Nephron progenitor cell (in vitro differentiated cells): Measurements from ENCODE around the gene DPF3.

Experiments
- DNase-seq: peaks from one replicate; pipeline ENCODE4 v3.0.0; 2021
- H3K27ac Mint-ChIP-seq: 2 replicates; pipeline ENCODE4 v1.8.0; 2021; ENCODE audit warnings: mild to moderate bottlenecking, moderate library complexity, mixed read lengths
- H3K27me3 Mint-ChIP-seq: 2 replicates; pipeline ENCODE4 v1.8.0; 2021; ENCODE audit warnings: mild to moderate bottlenecking, low read depth, mixed read lengths; ENCODE audit not compliant: poor library complexity
- H3K36me3 Mint-ChIP-seq: 2 replicates; pipeline ENCODE4 v1.8.0; 2021; ENCODE audit warnings: low read depth, mixed read lengths
- H3K4me1 Mint-ChIP-seq: 2 replicates; pipeline ENCODE4 v1.8.0; 2021; ENCODE audit warnings: mixed read lengths
- H3K4me3 Mint-ChIP-seq: 2 replicates; pipeline ENCODE4 v1.8.0; 2021; ENCODE audit warnings: mild to moderate bottlenecking, moderate library complexity, mixed read lengths
- H3K9me3 Mint-ChIP-seq: 2 replicates; pipeline ENCODE4 v1.8.0; 2021; ENCODE audit warnings: mild to moderate bottlenecking, moderate library complexity, mixed read lengths
- TF ChIP-seq, protein P1 (sequence below): fragments of 200-600 bp; sonication (generic); IDR thresholded peaks from 2 replicates; pipeline ENCODE4 v1.5.0; 2021; ENCODE audit warnings: antibody characterized with exemption

Gene DPF3

DNA sequence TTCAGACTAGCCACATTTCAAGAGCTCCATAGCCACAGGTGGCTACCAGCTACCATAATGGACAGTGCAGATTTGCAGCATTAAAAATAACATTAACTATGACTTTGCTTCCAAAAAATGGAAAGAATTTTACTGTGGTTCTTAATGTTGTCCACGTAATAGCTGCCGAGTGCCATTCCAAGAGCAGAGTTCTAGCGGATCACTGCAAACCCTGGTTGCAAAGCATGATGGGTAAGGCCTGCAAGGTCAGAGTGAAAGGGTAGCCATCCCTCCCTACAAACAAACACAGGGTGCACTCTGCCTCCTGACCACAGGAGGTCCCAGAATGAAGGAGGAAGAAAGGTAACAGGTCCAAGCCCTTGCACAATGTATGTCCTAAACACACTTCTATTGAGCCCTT lies 157.6 kb downstream of the DPF3 start:
- Mint-ChIP-seq H3K4me3 (no peak overlapping the region), H3K27ac (no peak overlapping the region), H3K36me3 (peaks cover 3% of the 10 kb centered on the region), H3K27me3 (peaks cover 6% of the 10 kb centered on the region), H3K9me3 (no peaks in the 10 kb centered on the region), H3K4me1 (peaks cover 49% of the 10 kb centered on the region)
- TF ChIP-seq, protein P1, sequence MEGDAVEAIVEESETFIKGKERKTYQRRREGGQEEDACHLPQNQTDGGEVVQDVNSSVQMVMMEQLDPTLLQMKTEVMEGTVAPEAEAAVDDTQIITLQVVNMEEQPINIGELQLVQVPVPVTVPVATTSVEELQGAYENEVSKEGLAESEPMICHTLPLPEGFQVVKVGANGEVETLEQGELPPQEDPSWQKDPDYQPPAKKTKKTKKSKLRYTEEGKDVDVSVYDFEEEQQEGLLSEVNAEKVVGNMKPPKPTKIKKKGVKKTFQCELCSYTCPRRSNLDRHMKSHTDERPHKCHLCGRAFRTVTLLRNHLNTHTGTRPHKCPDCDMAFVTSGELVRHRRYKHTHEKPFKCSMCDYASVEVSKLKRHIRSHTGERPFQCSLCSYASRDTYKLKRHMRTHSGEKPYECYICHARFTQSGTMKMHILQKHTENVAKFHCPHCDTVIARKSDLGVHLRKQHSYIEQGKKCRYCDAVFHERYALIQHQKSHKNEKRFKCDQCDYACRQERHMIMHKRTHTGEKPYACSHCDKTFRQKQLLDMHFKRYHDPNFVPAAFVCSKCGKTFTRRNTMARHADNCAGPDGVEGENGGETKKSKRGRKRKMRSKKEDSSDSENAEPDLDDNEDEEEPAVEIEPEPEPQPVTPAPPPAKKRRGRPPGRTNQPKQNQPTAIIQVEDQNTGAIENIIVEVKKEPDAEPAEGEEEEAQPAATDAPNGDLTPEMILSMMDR: no peak
- no peak for DNase-seq

DNA sequence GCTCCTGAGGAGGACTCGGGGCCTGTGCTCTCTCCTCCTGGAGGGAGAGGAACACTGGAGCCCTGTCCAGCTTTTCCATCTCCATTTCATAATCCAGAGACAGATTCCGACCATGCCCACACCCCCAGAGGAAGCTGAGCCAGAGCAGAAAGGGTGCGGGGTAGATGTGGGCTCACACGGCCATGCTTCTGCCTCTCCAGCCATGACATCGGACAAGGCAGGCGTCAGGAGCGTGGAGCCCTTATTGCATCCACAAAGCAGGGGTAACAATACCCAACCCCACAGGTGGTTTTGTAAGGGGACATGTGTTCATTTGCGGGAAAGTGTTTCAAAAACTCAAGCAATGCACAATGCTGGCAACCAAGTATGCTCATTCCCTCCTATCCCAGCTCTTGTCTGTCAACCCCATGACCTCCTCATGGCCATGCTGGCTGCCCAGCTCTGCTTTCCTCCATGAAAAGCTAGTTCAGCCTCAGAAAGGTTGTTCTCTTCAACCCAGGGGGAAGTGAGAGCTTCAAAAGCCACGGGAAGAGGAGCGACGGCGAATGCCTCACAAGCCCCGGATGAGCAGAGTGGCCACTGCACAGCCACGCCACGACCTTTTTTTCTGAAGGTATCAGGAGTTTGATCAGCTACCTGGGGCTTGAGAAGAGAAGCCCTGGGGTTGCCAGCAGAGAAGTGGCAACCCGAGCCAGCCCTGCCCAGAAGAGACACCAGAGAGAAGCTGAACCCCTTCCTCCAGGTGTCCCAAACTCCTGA lies 161.7 kb downstream of the DPF3 start:
- no peaks in the 10 kb centered on the region for H3K27me3 Mint-ChIP-seq
- no peak for DNase-seq
- TF ChIP-seq, protein P1: no peak
- no peaks in the 10 kb centered on the region for H3K9me3 Mint-ChIP-seq
- H3K4me3 Mint-ChIP-seq: no peak overlapping the region
- H3K27ac Mint-ChIP-seq: no peak overlapping the region
- H3K4me1 Mint-ChIP-seq: peaks cover 16% of the 10 kb centered on the region
- peaks cover 32% of the 10 kb centered on the region for H3K36me3 Mint-ChIP-seq

DNA sequence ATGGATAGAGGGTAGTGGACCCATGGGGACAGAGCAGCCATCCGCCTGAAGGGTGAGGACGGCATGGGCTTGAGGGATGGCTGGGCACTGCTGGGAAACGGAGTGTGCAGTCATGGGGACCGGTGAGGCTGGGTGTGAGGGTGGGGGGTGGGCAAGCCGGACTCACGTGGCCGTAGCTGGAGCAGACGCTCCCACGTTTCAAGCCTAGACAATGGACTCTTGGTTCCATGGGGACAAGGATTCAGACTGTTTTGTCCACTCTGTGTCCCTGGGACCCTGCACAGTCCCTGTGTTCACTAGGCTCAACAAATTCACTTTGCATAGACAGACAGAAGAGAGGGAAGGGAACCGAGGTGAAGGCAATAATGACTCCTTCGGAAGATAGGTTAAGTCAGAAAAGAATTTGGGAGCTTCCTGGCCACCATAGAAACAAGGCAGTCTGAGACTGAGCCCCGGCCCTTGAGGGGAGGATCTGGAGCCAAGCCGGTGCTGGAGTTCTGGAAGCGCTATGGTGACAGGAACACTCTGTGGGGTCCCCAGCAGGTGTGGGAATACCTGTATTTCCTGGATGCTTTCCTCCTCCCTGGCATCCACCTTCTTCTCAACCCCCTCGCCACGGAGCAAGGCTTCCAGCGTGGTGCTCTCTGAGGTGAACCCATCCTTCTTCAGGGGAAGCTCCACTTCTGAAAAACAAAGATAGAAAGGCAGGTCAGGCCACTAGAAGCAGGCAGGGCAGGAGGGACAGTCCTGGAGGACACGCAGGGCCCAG lies 162.5 kb downstream of the DPF3 start:
- Mint-ChIP-seq H3K9me3 (no peaks in the 10 kb centered on the region), H3K27ac (no peak overlapping the region), H3K4me3 (no peak overlapping the region), H3K4me1 (peaks cover 15% of the 10 kb centered on the region), H3K27me3 (no peaks in the 10 kb centered on the region), H3K36me3 (peaks cover 36% of the 10 kb centered on the region)
- no peak for DNase-seq
- TF ChIP-seq, protein P1: no peak

DNA sequence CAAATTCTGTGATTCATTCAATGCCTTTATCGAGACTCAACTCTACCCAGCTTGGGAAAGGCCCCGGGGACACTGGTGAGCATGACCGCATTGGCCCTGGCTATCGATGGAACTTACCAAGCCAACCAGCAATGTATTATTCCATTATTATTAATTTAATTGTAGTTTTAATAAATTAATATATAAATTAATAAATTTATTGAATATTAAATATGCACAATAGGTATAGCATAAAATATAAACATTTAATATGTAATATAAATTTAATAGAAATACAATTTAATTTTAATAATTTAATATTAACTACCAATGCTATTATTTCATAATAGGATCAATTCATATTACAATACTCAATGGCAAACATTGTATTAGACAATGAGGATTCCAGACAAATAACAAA lies 163.4 kb downstream of the DPF3 start:
- TF ChIP-seq, protein P1: no peak
- DNase-seq: no peak
- Mint-ChIP-seq H3K4me3 (no peak overlapping the region), H3K36me3 (peaks cover 36% of the 10 kb centered on the region), H3K4me1 (peaks cover 17% of the 10 kb centered on the region), H3K27me3 (no peaks in the 10 kb centered on the region), H3K9me3 (no peaks in the 10 kb centered on the region), H3K27ac (no peak overlapping the region)

DNA sequence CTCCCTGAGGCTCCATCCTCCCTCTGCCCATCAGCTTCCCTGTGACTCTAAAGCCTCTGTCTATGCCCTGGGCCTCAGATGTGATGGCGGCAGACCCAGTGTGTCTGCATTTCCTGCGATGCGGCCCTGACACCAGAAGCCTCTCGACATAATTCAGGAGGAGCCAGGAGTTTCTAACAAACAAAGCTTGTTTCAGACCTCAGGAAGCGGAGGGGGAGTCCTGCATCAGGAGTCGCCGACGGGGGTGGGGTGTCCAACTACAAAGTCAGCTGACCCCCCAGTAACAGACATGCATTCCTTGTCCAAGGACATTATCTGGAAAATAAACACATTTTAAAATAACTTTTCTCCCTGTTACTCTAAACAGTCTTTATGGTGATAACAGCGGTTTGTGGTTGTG lies 167.5 kb downstream of the DPF3 start:
- no peak overlapping the region for H3K27ac Mint-ChIP-seq

More for the DNA sequence above, 167.5 kb downstream of the DPF3 start:
- H3K36me3 Mint-ChIP-seq: peaks cover 50% of the 10 kb centered on the region
- no peak for DNase-seq
- H3K4me1 Mint-ChIP-seq: peaks cover 31% of the 10 kb centered on the region
- H3K9me3 Mint-ChIP-seq: no peaks in the 10 kb centered on the region
- H3K4me3 Mint-ChIP-seq: no peak overlapping the region
- TF ChIP-seq, protein P1: no peak
- H3K27me3 Mint-ChIP-seq: peaks cover 6% of the 10 kb centered on the region
